NK-92 treated with Interleukin-12 subunit alpha and Interleukin-12 subunit beta, amount 100 ng/mL, for 24 hours (cell line): ENCODE measurements around the gene ATXN2.

Experiments
- DNase-seq: peaks from one replicate; lab custom pipeline; 2025; lab: John Stamatoyannopoulos, UW

ATXN2 gene

DNA sequence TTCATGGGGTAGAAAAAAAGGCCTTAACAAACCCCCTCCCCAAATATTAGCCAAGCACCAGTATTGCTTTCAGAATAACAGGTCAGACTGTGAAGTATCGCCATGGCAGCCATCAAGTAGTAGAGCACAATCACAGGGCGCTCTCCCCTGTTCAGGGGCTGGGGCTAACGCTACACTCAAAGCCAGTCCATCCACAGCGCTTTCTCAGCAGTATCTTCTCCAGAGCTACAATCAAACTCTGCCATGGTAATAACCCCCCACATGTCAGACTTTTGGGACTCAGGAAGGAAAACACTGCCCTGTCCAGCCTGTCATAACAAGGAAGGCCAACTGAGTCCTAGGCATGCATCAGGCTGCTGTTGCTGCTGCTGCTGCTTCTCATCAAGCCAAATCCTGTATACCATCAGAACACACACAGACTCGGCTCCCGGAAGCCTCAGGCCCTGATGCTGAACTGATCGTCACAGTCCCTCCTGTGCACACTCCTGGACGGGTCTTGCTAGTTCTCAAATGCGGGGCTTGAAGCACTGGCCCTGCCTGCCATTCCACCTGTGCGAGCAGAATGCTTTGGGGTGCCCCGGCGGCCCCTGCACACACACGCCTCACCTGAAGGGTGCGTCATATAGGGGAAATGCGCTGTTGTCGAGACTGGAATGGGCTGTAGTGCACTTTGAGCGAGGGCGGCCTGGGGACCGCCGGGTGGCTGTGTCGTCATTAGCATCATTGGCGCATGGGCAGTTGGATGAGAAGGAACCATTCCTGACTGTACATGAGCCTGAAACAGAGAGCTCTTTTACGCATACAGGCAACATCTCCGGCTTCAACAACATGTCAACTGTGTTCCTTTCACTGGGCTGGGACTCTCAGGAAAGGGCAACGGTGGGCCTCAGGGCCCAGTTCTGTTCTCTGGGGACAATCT, 145.8 kb downstream of the ATXN2 start:
- no peak for DNase-seq

DNA sequence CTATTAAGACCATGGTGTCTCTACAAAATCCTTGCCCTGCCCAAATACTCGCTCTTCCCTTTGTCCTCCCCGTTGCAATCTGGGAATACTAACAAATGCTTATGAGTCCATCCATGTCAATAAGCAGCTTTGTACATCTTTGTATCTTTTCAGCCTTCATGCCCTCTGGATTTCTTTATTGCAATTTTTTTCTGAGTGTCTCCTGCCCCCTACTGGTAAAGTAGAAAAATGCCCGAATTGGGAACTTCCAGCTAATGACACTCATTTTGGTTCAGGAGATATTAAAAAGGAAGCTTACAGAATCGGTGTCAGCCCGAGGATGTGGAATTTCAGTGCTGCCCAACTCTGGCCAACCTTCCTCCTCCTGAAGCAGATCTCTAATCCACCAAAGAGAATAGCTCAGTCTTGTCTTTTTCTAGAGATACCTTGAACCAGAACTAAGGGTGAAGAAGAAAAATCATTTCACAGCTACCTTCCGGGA, 147.4 kb downstream of the ATXN2 start:
- DNase-seq: no peak

DNA sequence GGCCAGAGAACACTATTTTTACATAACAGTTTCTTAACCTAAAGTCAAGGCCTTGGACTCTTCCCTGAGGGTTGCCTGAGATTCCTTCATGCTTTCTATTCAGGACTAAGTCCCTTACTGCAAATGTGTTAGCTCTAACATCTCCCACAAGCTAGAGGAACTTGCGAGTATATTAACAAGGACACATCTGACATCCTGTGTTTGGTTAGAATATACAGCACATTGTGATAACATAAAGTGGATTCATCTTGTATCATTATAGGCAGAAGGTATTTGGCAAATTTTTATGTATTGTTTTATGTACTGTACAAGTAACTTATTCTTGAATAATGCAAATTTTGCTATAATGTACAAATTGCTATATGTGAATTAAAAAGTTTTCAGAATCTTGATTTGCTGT, 147.9 kb downstream of the ATXN2 start:
- no peak for DNase-seq

DNA sequence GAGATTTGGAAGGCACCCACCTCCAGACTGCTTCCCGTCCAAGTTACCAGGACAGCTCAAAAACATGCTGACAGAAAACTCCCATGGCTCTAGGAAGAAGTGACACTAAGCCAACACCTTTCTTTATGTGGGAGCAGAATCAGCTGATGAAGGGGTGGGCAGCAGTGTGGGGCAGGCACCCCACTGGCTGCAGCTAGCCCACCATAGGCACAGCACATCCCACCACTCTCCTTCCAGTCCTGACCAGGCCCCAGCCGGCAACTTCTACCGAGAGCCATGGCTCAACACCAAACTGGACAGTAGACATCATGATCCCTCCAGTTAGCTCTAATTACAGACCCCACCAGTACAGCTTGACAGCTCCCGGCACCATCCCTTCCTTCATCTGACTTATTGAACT, 148.4 kb downstream of the ATXN2 start:
- no peak for DNase-seq

DNA sequence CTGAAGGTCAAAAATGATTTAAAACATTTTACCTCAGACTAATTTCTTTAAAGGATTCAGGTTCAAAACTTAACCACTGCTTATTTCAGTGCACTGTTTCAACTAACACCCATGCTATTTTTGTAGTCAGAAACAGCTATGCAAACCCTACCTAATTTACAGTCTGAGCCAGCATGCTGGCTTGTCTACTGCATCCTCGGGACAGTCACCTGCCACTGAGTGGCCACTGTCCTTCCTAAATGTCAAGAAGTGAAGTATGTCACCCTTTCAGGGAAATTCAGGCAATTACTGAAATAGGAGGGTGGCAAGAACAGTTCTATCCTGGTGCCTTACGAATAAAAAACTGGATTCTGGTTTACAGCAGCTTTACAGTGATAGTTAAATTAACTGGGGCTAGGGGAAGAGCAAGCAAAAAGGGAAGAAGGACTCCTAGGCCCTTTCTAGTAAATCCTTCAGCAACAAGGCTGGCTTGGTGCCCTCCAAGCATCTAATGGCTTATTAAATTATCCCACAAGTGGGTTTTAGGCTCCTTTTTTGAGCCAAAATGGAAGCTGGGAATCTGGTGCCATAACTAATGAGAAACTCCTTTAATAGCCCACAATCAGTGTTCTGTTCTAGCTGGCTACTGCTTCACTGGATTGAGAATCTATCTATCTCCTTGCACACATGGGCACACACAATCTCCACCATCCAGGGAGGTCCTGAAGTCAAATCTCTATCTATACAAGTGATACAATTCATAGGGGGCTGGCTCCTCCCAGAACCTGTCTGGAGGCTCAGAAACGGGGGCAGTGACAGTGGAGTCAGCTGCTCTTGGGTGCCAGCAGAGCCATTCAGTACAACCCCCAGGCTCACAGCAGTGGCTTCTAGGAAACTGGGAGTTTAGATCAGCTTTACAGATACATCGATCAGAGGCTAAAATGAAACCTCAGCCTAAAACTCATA, 150.0 kb downstream of the ATXN2 start:
- no peak for DNase-seq

DNA sequence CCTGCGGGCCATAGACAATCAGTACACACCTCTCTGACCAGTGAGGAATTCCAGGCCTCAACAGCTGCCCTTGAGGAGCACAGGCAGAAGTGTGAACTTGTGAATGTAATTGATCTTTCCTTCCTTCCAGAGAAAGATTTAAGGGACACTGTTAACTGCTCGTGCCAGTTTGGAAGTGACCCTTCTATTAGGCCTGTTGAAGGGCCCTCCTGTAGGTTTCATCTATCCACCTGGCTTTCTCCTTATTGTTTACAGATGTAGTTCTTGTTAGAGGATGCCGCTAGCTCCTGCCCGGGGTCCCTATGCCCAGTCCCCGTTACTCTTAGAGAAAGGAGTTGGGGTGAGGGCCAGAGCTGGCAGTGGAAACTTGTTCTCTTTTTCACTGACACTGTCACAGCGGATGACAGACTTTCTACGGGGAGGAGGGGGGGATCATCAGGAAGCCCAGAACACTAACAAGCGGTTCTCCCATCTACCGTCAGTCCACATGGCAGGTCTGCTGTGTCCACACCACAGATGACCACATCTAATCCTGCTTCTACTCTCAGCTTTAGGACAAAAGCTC, 150.8 kb downstream of the ATXN2 start:
- no peak for DNase-seq

DNA sequence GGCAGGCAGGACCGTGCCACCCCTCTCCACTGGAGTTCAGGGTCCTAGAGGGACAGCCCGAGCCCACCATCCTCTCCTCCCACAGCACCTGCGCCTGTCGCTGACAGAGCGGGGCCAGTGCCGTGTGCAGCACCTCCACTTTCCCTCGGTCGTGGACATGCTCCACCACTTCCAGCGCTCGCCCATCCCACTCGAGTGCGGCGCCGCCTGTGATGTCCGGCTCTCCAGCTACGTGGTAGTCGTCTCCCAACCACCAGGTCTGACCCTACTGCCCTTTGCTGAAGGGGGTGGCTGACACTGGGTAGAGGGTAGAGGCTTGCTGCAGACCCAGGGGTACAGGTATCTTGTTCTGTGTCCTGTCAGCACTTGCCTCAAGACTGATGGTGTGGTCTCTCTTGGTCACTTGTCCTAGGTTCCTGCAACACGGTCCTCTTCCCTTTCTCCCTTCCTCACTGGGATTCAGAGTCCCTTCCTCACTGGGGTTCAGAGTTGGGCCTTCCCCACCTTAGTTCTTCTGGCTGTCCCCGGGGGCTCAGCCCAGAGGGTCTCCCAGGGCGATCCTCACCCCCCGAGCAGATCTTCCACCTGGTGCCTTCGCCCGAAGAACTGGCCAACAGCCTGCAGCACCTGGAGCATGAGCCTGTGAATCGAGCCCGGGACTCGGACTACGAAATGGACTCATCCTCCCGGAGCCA, 151.4 kb downstream of the ATXN2 start:
- DNase-seq: no peak

DNA sequence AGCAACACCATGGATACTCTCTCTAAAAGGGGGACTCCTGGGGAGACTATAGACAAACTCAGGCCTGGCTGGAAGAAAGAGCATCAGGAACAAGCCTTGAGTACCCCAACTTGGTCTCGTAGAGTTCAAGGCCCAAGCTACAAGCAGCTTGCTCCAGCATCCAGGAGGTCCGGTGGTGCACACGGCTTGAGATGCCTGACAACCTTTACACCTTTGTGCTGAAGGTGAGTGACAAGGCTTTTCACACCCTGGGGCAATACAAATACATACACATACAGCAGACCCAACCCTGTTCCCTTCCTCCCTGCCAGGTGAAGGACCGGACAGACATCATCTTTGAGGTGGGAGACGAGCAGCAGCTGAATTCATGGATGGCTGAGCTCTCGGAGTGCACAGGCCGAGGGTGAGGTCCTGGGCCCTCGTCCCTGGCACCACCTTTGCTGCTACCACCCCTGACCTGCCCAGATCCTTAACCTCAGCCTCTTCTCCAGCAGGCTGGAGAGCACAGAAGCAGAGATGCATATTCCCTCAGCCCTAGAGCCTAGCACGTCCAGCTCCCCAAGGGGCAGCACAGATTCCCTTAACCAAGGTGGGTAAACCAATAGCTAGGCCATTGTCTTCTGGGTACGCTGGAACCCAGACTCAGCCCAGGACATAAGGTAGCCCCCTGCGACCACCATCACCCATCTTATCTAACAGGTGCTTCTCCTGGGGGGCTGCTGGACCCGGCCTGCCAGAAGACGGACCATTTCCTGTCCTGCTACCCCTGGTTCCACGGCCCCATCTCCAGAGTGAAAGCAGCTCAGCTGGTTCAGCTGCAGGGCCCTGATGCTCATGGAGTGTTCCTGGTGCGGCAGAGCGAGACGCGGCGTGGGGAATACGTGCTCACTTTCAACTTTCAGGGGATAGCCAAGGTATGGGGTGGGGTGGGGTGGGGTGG, 152.2 kb downstream of the ATXN2 start:
- DNase-seq: no peak

DNA sequence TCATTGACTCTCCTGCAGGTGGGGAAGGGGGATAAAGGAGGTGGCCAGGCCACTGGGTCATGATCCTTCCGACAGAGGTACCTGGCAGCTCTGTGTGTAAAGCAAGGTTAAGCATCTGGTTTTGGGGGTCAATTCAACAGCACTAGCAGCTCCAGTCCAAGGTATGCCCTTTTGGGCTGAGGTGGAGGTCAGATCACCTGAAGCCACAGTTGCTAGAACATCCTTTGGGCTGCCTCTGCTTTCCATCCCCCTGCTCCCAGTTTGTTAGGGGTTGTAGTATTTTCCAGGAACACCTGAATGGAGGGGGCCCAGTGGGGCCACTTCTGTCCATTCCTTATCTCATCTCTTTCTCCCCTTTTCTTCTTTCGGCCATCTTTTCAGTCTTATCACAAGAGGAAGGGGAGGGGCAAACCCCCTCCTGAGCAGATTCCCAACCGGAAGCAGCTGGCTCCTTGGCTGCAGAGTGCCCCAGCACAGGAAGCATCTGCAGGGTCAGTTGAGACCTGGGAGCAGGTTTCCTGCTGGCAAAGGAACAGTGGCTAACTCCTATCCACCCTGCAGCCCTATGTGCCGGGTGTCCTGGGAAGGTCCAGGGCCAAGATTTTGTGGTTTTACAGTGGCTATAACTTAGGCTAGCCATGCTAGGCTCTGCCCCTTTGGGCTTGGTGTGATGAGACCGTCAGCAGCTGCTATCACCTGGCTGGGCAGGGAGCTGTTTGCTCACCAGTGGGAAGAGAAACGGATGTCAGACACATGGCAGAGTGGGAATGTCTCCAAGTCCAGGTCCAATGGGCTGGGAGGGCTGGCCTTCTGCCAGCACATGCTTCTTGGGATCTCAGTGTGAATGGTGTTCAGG, 153.2 kb downstream of the ATXN2 start:
- no peak for DNase-seq

DNA sequence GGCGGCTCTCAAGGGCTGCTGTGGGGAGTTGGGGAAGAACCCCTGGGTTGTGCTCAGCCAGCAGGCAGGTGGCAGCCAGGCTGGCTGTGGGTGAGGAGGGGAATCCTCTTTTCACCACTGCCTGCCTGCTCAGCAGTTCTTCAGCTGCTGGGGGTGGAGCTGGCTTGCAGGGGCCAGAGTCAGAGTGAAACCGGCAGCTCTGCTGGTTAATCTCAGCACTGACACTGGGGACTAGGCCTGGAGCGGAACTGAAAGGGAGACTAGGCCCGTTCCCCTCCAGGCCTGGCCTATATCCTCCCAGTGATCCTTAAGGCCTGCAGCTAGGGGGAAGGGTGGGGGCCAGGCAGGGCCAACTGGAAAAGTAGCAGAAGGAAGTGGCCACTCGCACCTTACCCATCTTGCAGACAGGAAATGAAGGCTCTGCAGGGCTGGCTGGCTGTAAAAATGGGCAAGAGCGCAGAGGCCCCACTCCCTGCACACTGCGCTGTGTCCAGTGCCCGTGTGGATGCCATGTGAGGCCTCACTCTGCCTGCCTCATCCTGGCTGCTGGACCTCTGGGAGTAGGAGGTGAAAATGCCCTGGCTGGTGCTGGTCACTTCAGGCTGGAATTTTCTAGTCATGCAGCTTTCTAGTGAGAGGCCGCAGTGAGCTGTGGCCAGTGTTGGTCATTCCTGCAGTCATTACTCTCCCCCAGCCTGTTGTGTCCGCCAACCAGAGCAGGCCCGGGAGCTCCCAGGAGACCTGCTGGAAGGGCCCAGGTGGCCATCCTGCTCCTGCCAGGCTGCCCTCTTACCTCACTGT, 154.0 kb downstream of the ATXN2 start:
- DNase-seq: peak; percentile 72

DNA sequence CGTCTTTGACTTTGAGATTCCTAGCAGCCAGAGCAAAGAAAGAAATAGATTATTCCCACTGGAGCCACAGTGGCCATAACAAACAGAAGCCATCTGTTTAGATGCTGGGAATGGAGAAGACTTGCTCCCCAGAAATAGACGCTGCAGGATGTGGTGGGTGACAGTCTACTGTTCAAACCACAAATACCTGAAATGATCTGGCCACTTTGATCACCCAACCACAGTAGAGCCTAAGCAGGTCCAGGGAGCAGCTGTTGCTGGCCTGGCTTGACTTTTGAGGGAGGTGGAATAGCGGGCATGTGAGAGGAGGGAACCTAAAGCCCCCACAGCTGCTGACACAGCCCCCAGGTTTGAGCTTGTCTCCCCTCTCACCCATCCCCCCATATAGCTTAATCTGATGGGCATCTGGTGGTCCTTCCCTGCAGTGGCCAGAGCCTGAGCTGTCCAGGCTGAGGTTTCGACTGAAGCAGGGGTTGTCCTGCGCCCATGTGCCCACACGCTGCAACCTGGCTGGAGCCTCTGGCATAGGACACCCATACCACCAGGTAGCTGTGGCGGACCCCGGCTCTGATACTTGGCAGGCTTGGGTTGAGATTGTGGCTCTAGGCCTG, 154.7 kb downstream of the ATXN2 start:
- DNase-seq: peak; percentile 32

DNA sequence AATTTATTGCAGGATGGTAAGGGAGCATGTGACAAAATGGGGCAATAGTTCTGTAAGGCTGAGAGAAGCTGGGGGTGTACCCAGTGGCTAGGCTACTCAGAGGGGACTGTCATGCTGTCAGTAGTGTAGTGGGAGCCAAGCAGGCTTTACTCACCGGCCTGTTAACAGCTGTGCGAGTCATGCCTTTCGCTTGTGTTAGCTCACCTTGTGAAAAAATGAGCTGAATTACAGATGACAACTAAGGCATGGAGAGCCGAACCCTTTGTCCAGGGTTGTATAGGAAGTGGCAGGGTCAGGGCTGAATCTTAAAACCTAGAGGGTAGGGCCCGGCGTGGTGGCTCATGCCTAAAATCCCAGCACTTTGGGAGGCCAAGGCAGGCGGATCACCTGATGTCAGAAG, 155.5 kb downstream of the ATXN2 start:
- DNase-seq: peak; percentile 67

DNA sequence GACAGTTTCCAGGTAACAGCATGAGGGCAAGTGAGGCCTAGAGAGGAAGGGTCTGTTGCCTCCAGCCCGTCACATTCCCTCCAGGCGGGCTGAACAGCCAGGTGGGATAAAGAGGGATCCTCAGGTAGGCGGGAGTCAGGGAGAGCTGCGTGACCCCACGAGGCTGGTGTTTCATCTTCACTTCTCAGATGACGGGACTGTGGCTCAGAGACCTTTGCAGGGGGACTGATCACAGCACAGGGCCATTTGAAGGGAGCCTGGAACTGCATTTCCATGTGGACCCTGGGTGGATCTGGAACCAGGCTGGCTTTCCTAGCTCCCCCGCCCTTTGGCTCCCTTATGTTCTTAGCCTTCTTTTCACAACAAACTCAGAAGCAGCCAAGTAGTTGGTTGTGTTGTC, 156.0 kb downstream of the ATXN2 start:
- no peak for DNase-seq

DNA sequence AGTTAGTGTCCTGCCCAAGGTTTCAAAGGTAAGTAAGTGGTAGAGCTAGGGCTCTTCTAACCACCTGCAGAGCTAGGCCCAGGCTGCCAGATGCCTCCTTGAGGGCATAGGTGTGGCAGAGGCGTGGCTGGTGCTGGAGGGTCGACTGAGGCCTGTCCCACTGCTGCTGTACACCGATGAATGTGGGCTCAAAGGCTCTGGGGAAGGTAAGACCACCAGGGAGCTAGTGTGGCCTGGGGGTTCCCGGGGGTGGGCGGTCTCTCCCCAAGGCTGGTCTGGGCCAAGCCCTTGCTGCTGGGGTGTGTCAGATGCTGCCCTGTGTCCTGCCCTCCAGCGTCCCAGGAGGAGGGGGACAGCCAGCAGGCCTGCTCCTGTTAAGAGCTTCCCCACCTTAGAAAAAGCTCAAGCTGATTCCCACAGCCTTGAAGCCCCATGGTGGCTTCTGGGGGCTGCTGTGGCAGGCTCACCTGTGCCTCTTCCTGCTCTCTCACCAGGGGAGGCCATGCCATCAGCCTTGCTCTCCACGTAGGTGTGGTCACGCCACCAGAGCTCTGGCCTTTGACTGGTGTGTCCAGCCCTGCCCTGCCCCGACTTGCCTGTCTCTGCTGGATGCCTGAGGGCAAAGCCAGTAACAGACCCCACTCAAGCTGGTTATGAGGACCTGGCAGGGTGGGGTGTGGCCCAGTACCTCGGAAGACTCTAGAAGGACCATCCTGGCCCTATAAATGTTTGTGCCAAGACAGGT, 156.6 kb downstream of the ATXN2 start:
- DNase-seq: no peak

DNA sequence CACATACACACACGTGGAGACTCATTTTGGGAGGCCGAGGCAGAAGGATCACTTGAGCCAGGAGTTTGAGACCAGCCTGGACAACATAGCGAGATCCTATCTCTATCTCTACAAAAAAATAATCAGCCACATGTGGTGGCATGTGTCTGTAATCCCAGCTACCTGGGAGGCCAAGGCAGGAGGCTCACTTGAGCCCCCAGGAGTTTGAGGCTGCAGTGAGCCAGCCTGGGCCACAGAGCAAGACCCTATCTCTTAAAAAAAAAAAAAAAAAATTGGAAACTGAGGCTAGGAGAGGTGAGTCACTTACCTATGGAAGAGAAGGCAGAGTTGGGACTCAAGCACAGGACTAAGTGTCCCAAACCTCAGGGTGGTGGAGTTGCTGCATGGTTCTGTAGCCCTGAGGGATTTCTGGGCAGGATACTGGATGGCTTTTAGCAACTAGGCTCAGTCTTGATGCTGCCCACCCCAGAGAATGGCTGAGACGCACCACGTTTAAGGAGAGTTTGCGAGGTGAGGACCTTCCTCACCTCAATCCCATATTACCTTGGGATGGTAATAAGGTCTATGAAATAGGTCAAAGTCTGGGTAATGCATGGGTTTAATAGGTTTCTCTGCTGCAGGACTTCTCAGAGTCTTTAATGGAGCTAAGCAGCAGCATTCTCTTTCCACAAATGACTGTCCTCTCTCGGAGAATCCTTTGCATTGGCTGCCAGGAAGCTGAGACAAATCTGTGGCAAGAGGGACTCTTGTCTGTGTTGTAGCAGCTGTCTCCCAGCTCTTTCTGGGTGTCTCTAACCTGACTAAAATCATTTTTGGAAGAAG, 157.8 kb downstream of the ATXN2 start:
- DNase-seq: no peak

DNA sequence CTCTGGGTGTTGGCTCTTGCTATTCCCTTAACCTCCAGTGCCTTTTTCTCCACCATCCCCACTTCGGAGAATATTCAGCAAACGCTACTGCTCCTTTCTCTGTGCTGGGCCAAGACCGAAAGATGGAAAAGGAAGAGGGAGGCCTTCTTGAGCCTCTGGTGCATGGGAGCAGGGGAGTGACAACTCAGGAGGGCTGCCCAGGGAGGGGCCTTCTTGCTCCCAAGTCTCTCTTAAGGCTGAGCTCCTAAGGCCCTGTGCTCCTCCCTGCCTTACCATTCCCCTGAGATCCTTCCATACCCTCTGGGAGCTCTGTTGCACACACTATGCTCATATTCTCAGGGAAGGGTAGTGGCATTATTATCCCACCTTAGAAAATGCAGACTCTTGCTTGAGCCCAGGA, 158.5 kb downstream of the ATXN2 start:
- no peak for DNase-seq

DNA sequence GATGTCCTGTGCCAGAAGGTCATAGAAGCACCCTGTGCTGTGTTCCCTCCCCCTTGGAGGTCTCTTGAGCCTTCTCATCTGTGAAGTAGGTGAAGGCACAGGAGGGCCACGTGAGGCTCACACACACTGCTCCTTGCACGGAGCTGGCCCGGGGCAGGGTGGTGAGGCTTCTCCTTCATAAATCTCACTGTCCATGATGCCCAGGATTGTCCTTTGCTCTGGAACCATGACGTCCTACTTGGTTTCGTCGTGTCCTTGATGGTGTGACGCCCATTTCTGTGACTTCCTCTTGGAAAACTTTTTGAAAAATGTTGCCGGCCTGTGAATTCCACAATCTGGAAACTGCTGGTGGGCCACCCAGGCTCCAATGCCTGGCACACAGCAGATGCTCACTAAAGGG, 159.0 kb downstream of the ATXN2 start:
- no peak for DNase-seq
